ENCODE results near the gene BAIAP2L1. TPM values are rescaled to one million over a fixed set of nuclear protein-coding genes. Genes with fewer than 3 reads are reported as not detected.

Gene BAIAP2L1
- total and polyA plus RNA-seq, 4 donors = 12.5 to 29.2 (median 19.9) TPM

GRCh38 chr7:98293265-98293664 is 107.6 kb downstream of the BAIAP2L1 start:
- peaks cover 0 to 4% (median 0%) of the 10 kb centered on the region in 5 donors for H3K4me1 ChIP-seq (ENCODE audit: control insufficient read depth in 5 of 5, insufficient read depth in 5 of 5, low read length in 5 of 5)
- DNase-seq (no peak), ATAC-seq (ENCODE audit: insufficient read depth, low FRiP score) (no peak)
- WGBS, 2 donors = 81 to 91% methylated on average over 17 of the region's 17 CpGs
- no peaks in the 10 kb centered on the region for H3K27me3 ChIP-seq (ENCODE audit: control insufficient read depth in 3 of 3, insufficient read depth in 3 of 3, low read length in 2 of 3)
- H3K4me3 ChIP-seq = no peak overlapping the region
- no peak overlapping the region for H3K9ac ChIP-seq (ENCODE audit: insufficient read depth in 1 of 2, low read length in 2 of 2)
- peaks cover 0 to 2% (median 0%) of the 10 kb centered on the region in 4 donors for H3K9me3 ChIP-seq (ENCODE audit: control insufficient read depth in 4 of 4, insufficient read depth in 3 of 4, low read length in 3 of 4)
- no peak overlapping the region for H3K27ac ChIP-seq (ENCODE audit: low read depth in 1 of 2, low read length in 1 of 2)
- peaks cover 3 to 54% (median 13%) of the 10 kb centered on the region in 4 donors for H3K36me3 ChIP-seq (ENCODE audit: control insufficient read depth in 4 of 4, insufficient read depth in 4 of 4, low read length in 4 of 4)
- TF ChIP-seq CTCF (IDR thresholded peaks at IDR 0.05; ENCODE audit: control extremely low read depth, extremely low read depth) = no peak

- WGBS, 2 donors = 79% methylated on average over 7 of the region's 7 CpGs
- H3K9me3 ChIP-seq (ENCODE audit: control insufficient read depth in 4 of 4, insufficient read depth in 3 of 4, low read length in 3 of 4) = peaks cover 0 to 2% (median 0%) of the 10 kb centered on the region in 4 donors
- peaks cover 0 to 14% (median 4%) of the 10 kb centered on the region in 5 donors for H3K4me1 ChIP-seq (ENCODE audit: control insufficient read depth in 5 of 5, insufficient read depth in 5 of 5, low read length in 5 of 5)
- no peak overlapping the region for H3K4me3 ChIP-seq
- DNase-seq (no peak), ATAC-seq (ENCODE audit: insufficient read depth, low FRiP score) (no peak)
- no peak for TF ChIP-seq CTCF (IDR thresholded peaks at IDR 0.05; ENCODE audit: control extremely low read depth, extremely low read depth)
- H3K9ac ChIP-seq (ENCODE audit: insufficient read depth in 1 of 2, low read length in 2 of 2) = no peak overlapping the region
- peaks cover 3 to 63% (median 13%) of the 10 kb centered on the region in 4 donors for H3K36me3 ChIP-seq (ENCODE audit: control insufficient read depth in 4 of 4, insufficient read depth in 4 of 4, low read length in 4 of 4)
- H3K27me3 ChIP-seq (ENCODE audit: control insufficient read depth in 3 of 3, insufficient read depth in 3 of 3, low read length in 2 of 3) = no peaks in the 10 kb centered on the region
- no peak overlapping the region for H3K27ac ChIP-seq (ENCODE audit: low read depth in 1 of 2, low read length in 1 of 2)
Observed at GRCh38 chr7:98291717-98292116, 109.2 kb downstream of the BAIAP2L1 start.

- DNase-seq (no peak), ATAC-seq (ENCODE audit: insufficient read depth, low FRiP score) (no peak)
- Histone ChIP-seq H3K9ac (ENCODE audit: insufficient read depth in 1 of 2, low read length in 2 of 2) (no peak overlapping the region), H3K4me3 (no peak overlapping the region), H3K9me3 (ENCODE audit: control insufficient read depth in 4 of 4, insufficient read depth in 3 of 4, low read length in 3 of 4) (peaks cover 0 to 2% (median 0%) of the 10 kb centered on the region in 4 donors), H3K27me3 (ENCODE audit: control insufficient read depth in 3 of 3, insufficient read depth in 3 of 3, low read length in 2 of 3) (no peaks in the 10 kb centered on the region), H3K4me1 (ENCODE audit: control insufficient read depth in 5 of 5, insufficient read depth in 5 of 5, low read length in 5 of 5) (peaks cover 0 to 34% (median 14%) of the 10 kb centered on the region in 5 donors), H3K27ac (ENCODE audit: low read depth in 1 of 2, low read length in 1 of 2) (no peak overlapping the region), H3K36me3 (ENCODE audit: control insufficient read depth in 4 of 4, insufficient read depth in 4 of 4, low read length in 4 of 4) (peaks cover 3 to 56% (median 11%) of the 10 kb centered on the region in 4 donors)
- TF ChIP-seq CTCF (IDR thresholded peaks at IDR 0.05; ENCODE audit: control extremely low read depth, extremely low read depth) = no peak
- whole genome bisulfite sequencing, 2 donors = 90 to 91% methylated on average over 4 of the region's 4 CpGs
Observed at GRCh38 chr7:98289333-98289875, 111.5 kb downstream of the BAIAP2L1 start.
